ENCODE measurements around the gene PANX2. TPM values are rescaled to one million over a fixed set of nuclear protein-coding genes. Genes with fewer than 3 reads are reported as not detected.
"Not testable (repeated sequence)": the region's sequence is repeated elsewhere in the genome, so short reads cannot be mapped to it uniquely, and the experiment has no call there.

The PANX2 gene
- total RNA-seq, 1 donor from 2014 or later: 1.6 TPM

- Mint-ChIP-seq H3K9me3 (no peaks in the 10 kb centered on the region), H3K36me3 (ENCODE audit: low read depth) (no peaks in the 10 kb centered on the region), H3K4me3 (no peak overlapping the region), H3K4me1 (peaks cover 2% of the 10 kb centered on the region), H3K27me3 (peaks cover 7% of the 10 kb centered on the region), H3K27ac (no peak overlapping the region)
- intact Hi-C loops (cut with micrococcal nuclease): no loop called here
- no peak for DNase-seq
These were observed 16.8 kb upstream of the PANX2 start for GRCh38 chr22:50153756-50154140.

GRCh38 chr22:50157709-50158375 is 12.7 kb upstream of the PANX2 start:
- Mint-ChIP-seq H3K36me3 (ENCODE audit: low read depth) (no peaks in the 10 kb centered on the region), H3K27ac (no peak overlapping the region), H3K9me3 (no peaks in the 10 kb centered on the region), H3K4me1 (no peaks in the 10 kb centered on the region), H3K4me3 (no peak overlapping the region), H3K27me3 (peaks cover 10% of the 10 kb centered on the region)
- no peak for DNase-seq
- intact Hi-C loops (cut with micrococcal nuclease): no loop called here

- H3K36me3 Mint-ChIP-seq (ENCODE audit: low read depth): no peaks in the 10 kb centered on the region
- H3K4me1 Mint-ChIP-seq: no peaks in the 10 kb centered on the region
- H3K27ac Mint-ChIP-seq: no peak overlapping the region
- H3K9me3 Mint-ChIP-seq: no peaks in the 10 kb centered on the region
- intact Hi-C loops (cut with micrococcal nuclease): no loop called here
- DNase-seq: no peak
- H3K4me3 Mint-ChIP-seq: no peak overlapping the region
- H3K27me3 Mint-ChIP-seq: peaks cover 9% of the 10 kb centered on the region
These were observed 9.6 kb upstream of the PANX2 start for GRCh38 chr22:50160947-50161346.

- no peak overlapping the region for H3K27ac Mint-ChIP-seq
- DNase-seq: no peak
- no peaks in the 10 kb centered on the region for H3K36me3 Mint-ChIP-seq (ENCODE audit: low read depth)
- H3K9me3 Mint-ChIP-seq: no peaks in the 10 kb centered on the region
- no peak overlapping the region for H3K4me3 Mint-ChIP-seq
- intact Hi-C loops (cut with micrococcal nuclease): no loop called here
- no peaks in the 10 kb centered on the region for H3K4me1 Mint-ChIP-seq
- peaks cover 9% of the 10 kb centered on the region for H3K27me3 Mint-ChIP-seq
These were observed 8.8 kb upstream of the PANX2 start for GRCh38 chr22:50161508-50162390.

GRCh38 chr22:50162391-50162956 is 8.1 kb upstream of the PANX2 start:
- Mint-ChIP-seq H3K27me3 (peaks cover 10% of the 10 kb centered on the region), H3K9me3 (no peaks in the 10 kb centered on the region), H3K4me1 (no peaks in the 10 kb centered on the region), H3K27ac (no peak overlapping the region), H3K36me3 (ENCODE audit: low read depth) (no peaks in the 10 kb centered on the region), H3K4me3 (no peak overlapping the region)
- intact Hi-C loops (cut with micrococcal nuclease): no loop called here
- DNase-seq: peak; percentile 53

- H3K36me3 Mint-ChIP-seq (ENCODE audit: low read depth): no peaks in the 10 kb centered on the region
- peaks cover 6% of the 10 kb centered on the region for H3K4me1 Mint-ChIP-seq
- peaks cover 22% of the 10 kb centered on the region for H3K27me3 Mint-ChIP-seq
- no peak for DNase-seq
- H3K9me3 Mint-ChIP-seq: no peaks in the 10 kb centered on the region
- no peak overlapping the region for H3K27ac Mint-ChIP-seq
- intact Hi-C loops (cut with micrococcal nuclease): no loop called here
- no peak overlapping the region for H3K4me3 Mint-ChIP-seq
These were observed 5.0 kb upstream of the PANX2 start for GRCh38 chr22:50165436-50166123.

- H3K27ac Mint-ChIP-seq: peak overlapping the region; percentile 25
- peaks cover 6% of the 10 kb centered on the region for H3K4me1 Mint-ChIP-seq
- no peaks in the 10 kb centered on the region for H3K36me3 Mint-ChIP-seq (ENCODE audit: low read depth)
- peaks cover 36% of the 10 kb centered on the region for H3K27me3 Mint-ChIP-seq
- DNase-seq: no peak
- peak overlapping the region; percentile 16 for H3K4me3 Mint-ChIP-seq
- H3K9me3 Mint-ChIP-seq: no peaks in the 10 kb centered on the region
- intact Hi-C loops (cut with micrococcal nuclease): no loop called here
These were observed 2.6 kb upstream of the PANX2 start for GRCh38 chr22:50167689-50168489.

- Mint-ChIP-seq H3K27me3 (peaks cover 36% of the 10 kb centered on the region), H3K27ac (peak overlapping the region; percentile 73), H3K4me3 (peak overlapping the region; percentile 77)
- H3K9me3 Mint-ChIP-seq; H3K4me1 Mint-ChIP-seq; intact Hi-C loops (cut with micrococcal nuclease); H3K36me3 Mint-ChIP-seq (ENCODE audit: low read depth); DNase-seq: not testable (repeated sequence)
These were observed 1.9 kb upstream of the PANX2 start for GRCh38 chr22:50168490-50169180.

GRCh38 chr22:50169181-50169759 is 1.3 kb upstream of the PANX2 start:
- Mint-ChIP-seq H3K27ac (peak overlapping the region; percentile 73), H3K4me1 (peaks cover 6% of the 10 kb centered on the region), H3K4me3 (peak overlapping the region; percentile 77), H3K9me3 (no peaks in the 10 kb centered on the region), H3K27me3 (peaks cover 36% of the 10 kb centered on the region), H3K36me3 (ENCODE audit: low read depth) (no peaks in the 10 kb centered on the region)
- DNase-seq: no peak
- intact Hi-C loops (cut with micrococcal nuclease): no loop called here

GRCh38 chr22:50169774-50170341 is 673 bp upstream of the PANX2 start:
- peak; percentile 83 for DNase-seq
- intact Hi-C loops (cut with micrococcal nuclease): no loop called here
- peak overlapping the region; percentile 66 for H3K4me3 Mint-ChIP-seq
- no peak overlapping the region for H3K27ac Mint-ChIP-seq
- peaks cover 6% of the 10 kb centered on the region for H3K4me1 Mint-ChIP-seq
- H3K9me3 Mint-ChIP-seq: no peaks in the 10 kb centered on the region
- H3K27me3 Mint-ChIP-seq: peaks cover 36% of the 10 kb centered on the region
- H3K36me3 Mint-ChIP-seq (ENCODE audit: low read depth): no peaks in the 10 kb centered on the region

GRCh38 chr22:50171319-50171964 is 911 bp downstream of the PANX2 start:
- H3K4me1 Mint-ChIP-seq: peaks cover 6% of the 10 kb centered on the region
- no peaks in the 10 kb centered on the region for H3K36me3 Mint-ChIP-seq (ENCODE audit: low read depth)
- DNase-seq: no peak
- peaks cover 36% of the 10 kb centered on the region for H3K27me3 Mint-ChIP-seq
- peak overlapping the region; percentile 73 for H3K27ac Mint-ChIP-seq
- intact Hi-C loops (cut with micrococcal nuclease): no loop called here
- H3K4me3 Mint-ChIP-seq: peak overlapping the region; percentile 79
- H3K9me3 Mint-ChIP-seq: no peaks in the 10 kb centered on the region

- peaks cover 36% of the 10 kb centered on the region for H3K27me3 Mint-ChIP-seq
- peak overlapping the region; percentile 11 for H3K27ac Mint-ChIP-seq
- H3K9me3 Mint-ChIP-seq: no peaks in the 10 kb centered on the region
- peak overlapping the region; percentile 25 for H3K4me3 Mint-ChIP-seq
- DNase-seq: no peak
- intact Hi-C loops (cut with micrococcal nuclease): no loop called here
- peaks cover 6% of the 10 kb centered on the region for H3K4me1 Mint-ChIP-seq
- no peaks in the 10 kb centered on the region for H3K36me3 Mint-ChIP-seq (ENCODE audit: low read depth)
These were observed 1.5 kb downstream of the PANX2 start for GRCh38 chr22:50171965-50172421.

All from activated CD4-positive, alpha-beta T cell treated with anti-CD3 and anti-CD28 coated beads, Interleukin-2, amount 10 ng/mL, durations not matched to agents 24 days and 14 days (primary cell).